Stimulated activated CD4-positive, alpha-beta T cell treated with anti-CD3 and anti-CD28 coated beads, TNF-alpha, amount 100 ng/mL, for 1 hour (primary cell): Measurements from ENCODE around the gene BTG4.

ENCODE experiments used
- DNase-seq, 3 donors: peaks; one replicate each; pipeline ENCODE4 v3.0.0-alpha.2; 2020; ENCODE audit warnings: low read depth in 3 of 3, low spot score in 1 of 3

The BTG4 gene

GRCh38 chr11:111494040-111494439 lies 18.1 kb downstream of the BTG4 start:
- DNase-seq: no peak

DNA sequence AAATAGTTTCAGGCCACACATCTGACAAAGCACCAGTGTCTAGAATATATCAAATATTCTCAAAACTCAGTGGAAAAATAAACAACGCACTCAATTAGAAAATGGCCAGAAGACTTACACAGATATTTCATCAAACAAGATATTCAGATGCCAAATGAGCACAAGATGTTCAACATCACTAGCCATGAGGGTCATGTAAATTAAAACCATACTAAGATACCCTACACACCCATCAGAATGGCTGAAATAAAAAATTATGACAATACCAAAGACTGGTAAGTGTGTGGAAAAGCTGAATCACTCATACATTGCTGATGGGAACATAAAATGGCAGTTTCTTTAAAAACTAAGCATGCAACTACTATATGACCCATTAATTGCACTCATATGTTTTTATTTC lies 21.7 kb downstream of the BTG4 start:
- DNase-seq: no peak

- DNase-seq: no peak
Measured at GRCh38 chr11:111483431-111483830, 28.8 kb downstream of the BTG4 start.

- no peak for DNase-seq
Measured at GRCh38 chr11:111479666-111480065, 32.5 kb downstream of the BTG4 start.

DNA sequence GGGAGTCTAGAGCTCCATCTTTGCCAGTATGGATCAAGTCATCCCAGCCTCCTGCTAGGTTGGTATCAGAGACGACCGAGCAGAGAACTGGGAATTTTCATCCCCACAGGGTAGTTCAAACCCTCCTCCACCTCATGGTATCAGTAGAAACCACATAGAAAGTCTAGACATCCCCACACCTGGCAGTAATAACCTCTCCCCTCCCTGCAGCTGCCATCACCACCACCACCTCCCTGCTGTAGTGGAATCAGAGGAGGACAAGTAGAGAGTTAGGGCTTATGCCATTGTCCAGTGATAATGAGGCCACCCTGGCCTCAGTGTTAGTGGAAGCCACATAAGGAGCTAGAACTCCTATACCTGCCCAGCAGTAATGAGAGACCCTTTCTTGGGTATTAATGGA lies 34.3 kb downstream of the BTG4 start:
- no peak for DNase-seq

- DNase-seq: no peak
Measured at GRCh38 chr11:111476956-111477355, 35.2 kb downstream of the BTG4 start.

DNA sequence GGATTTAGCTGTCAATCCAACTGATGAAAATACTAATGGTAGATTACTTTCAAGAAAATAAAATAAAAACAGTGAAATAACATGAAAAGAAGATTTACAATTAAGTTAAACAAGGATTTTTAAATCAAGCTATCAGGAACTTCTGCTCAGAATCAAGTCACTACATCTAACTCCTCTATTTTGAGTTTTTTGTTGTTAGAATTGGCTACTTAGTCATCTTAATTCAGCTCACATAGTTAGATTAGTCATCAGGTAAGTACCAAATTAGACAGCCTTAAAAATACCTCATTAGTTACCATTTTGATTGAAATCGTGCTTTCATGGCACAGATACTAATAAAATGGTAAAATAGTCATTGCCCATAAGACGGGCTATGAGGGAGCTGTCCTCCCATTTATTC lies 35.8 kb downstream of the BTG4 start:
- DNase-seq: no peak

- DNase-seq: no peak
Measured at GRCh38 chr11:111474432-111474831, 37.8 kb downstream of the BTG4 start.

DNA sequence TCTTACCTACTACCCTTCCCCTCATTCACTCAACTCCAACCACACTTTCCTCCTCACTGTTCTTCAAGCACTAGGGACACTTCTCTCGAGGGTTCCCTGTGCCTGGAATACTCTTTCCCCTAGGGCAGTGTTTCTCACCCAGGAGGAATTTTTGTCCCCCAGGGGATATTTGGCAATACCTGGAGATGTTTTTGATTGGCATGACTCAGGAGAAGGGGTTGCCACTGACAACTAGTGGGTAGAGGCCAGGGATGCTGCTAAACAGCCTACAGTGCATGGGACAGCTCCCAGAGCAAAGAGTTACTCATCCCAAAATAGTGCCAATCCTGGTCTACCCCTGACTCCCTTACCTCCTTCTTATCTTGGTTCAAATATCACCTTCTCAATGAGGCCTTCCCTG lies 40.0 kb downstream of the BTG4 start:
- DNase-seq: no peak

DNA sequence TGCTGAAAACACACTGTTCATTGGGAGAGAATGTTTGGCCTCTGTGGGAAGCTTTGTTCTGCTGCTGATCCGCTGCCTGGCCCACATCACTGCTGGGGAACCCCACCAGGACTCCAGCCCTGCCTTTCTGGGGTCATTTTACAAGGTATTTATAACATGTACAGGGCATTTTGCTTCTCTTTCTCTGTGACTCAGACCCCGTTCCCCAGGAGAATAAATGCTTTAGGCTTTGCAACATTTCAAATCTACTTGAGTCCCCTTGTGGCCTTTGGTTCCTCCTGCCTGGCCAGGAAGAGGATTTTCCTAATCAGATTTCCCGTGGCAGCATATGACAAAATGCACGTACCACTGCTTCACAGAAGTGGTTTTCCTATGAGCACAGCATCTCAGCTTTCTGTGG lies 43.0 kb downstream of the BTG4 start:
- no peak for DNase-seq

DNA sequence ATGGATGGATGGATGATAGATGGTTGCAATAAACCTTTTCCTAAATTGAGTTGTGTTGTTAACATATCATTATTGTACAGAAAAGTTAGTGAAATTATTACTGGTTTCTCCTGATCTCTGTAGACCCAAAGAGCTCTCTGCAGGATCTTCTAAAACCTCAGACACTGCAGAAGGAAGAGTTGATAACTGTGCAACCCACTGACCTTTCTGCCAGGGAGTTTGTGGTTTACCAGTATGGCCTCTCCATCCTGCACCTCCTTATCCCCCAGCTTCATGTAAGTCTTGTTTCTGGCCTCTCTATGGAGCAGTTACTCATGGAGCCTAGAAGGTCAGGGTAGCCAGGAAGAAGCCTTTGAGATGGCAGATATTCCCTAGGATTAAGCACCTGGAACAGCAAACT lies 45.6 kb downstream of the BTG4 start:
- DNase-seq: no peak

- no peak for DNase-seq
Measured at GRCh38 chr11:111465400-111465799, 46.8 kb downstream of the BTG4 start.

DNA sequence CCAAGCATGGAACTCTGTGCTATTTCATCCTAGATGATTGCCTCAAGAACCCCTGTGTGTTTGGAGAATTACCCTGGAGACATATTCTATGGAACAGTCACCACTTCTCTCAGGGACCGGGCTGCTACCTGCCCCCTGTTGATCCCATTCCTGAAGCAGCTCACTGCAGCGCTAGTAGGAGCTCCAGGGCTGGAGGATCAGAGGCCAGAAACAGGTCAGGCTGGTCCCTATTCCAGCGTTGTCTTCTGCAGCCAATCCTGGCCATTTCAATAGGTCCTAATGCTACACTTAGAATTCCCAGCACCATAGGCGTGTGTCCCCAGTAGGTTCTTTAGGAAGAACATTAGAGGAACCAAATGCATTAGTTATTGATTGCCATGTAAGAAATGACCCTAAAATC lies 48.9 kb downstream of the BTG4 start:
- no peak for DNase-seq

- no peak for DNase-seq
Measured at GRCh38 chr11:111462329-111462728, 49.9 kb downstream of the BTG4 start.

DNA sequence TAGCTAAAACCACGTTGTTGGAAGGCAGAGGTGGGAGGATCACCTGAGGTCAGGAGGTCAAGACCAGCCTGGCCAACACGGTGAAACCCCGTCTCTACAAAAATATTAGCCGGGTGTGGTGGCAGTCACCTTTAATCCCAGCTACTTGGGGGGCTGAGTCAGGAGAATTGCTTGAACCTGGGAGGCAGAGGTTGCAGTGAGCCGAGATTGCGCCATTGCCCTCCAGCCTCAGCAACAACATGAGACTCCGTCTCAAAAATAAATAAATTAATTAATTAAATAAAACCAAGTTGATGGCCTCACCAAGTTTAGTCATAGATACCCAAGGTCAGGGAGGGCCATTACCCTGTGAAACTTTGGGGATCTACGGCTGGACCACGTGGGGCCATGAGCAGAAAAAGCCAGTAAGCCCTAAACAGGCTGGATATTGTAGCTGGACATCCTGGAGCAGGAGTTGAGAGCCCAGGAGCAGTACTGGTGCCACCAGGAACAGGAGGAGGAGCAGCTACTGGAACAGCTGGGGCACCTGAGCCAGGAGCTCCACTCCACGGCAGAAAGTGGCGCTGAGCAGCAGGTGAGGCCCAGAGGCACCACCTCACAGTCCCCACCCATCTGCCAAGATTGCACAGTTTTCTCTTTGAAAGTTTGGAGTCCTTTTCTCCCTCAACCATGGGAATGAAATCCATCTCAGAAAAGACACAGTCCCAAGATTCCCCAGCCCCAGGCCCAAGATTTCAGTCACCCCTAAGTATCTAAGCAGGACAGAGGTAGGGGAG lies 50.5 kb downstream of the BTG4 start:
- DNase-seq: no peak

GRCh38 chr11:111460856-111461255 lies 51.3 kb downstream of the BTG4 start:
- no peak for DNase-seq

GRCh38 chr11:111460340-111460739 lies 51.8 kb downstream of the BTG4 start:
- DNase-seq: no peak

GRCh38 chr11:111459506-111460270 lies 52.5 kb downstream of the BTG4 start:
- no peak for DNase-seq

- DNase-seq: no peak
Measured at GRCh38 chr11:111457731-111458368, 54.3 kb downstream of the BTG4 start.

DNA sequence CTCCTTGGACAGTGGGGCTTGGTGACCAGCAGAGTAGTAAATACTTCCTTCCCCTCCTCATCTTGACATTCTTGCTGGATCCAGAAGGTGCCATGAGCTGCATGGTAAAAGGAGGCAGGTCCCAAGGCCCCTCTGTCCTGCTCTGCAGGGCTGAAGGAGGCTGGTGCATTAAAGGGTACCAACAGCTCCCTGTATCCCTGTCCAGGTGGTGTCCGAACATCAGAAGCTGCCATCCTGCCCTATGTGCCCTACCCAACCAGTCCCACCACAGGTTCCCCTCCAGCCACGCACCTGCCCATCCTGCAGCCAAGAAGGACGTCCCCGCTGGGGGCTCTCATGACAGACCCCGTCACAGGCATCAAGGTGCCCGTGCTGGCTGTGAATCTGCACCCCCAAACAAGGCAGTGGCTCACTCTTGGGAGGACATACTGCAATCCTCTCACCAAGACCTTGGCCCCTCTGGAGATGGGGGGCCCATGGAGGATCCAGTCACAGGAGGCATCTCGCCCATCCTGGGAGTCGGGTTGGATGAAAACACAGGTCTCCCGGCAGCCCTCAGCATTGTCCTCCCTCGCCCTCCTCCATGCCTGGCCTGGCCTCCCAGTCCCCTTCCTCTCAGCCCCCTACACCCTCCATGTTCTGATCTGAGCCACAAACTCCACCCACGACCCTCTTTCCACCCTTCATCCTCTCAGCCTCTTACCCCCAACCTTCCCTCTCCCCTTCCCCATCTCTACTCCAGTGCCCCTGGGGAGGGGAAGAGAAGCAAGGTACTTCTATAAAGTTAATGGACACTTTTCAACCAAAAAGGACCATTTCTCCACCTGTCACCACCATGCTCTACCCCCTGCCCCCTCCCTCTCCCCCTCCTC lies 55.1 kb downstream of the BTG4 start:
- DNase-seq: no peak
